Measurements from ENCODE around the gene RPL3.

RPL3 gene

GRCh38 chr22:39306456-39307361 is 12.7 kb downstream of the RPL3 start:
- Histone ChIP-seq H3K4me3 (ENCODE audit: low read length) (no peak overlapping the region), H3K9me3 (ENCODE audit: control insufficient read depth, insufficient read depth, low read length) (no peaks in the 10 kb centered on the region), H3K9me2 (replicated peaks; ENCODE audit: control insufficient read depth, low read length) (no peaks in the 10 kb centered on the region), H3K27ac (ENCODE audit: low read depth, low read length) (no peak overlapping the region), H3K27me3 (ENCODE audit: control insufficient read depth, low read length) (no peaks in the 10 kb centered on the region), H3K36me3 (ENCODE audit: control insufficient read depth, low read length) (peaks cover 6% of the 10 kb centered on the region), H4K20me1 (ENCODE audit: control insufficient read depth, insufficient read depth, low read depth, low read length) (no peaks in the 10 kb centered on the region), H3K4me1 (ENCODE audit: control insufficient read depth, low read length) (peaks cover 61% of the 10 kb centered on the region), H3K4me2 (ENCODE audit: low read length) (no peak overlapping the region; the same call in 1 of the 2 replicates), H3K79me2 (ENCODE audit: control insufficient read depth, low read length) (no peaks in the 10 kb centered on the region), H3F3A (ENCODE audit: control insufficient read depth, insufficient read depth) (peaks cover 18% of the 10 kb centered on the region)
- TF ChIP-seq, protein P1, sequence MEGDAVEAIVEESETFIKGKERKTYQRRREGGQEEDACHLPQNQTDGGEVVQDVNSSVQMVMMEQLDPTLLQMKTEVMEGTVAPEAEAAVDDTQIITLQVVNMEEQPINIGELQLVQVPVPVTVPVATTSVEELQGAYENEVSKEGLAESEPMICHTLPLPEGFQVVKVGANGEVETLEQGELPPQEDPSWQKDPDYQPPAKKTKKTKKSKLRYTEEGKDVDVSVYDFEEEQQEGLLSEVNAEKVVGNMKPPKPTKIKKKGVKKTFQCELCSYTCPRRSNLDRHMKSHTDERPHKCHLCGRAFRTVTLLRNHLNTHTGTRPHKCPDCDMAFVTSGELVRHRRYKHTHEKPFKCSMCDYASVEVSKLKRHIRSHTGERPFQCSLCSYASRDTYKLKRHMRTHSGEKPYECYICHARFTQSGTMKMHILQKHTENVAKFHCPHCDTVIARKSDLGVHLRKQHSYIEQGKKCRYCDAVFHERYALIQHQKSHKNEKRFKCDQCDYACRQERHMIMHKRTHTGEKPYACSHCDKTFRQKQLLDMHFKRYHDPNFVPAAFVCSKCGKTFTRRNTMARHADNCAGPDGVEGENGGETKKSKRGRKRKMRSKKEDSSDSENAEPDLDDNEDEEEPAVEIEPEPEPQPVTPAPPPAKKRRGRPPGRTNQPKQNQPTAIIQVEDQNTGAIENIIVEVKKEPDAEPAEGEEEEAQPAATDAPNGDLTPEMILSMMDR (IDR thresholded peaks at IDR 0.05; ENCODE audit: low read depth, low read length, poor library complexity, severe bottlenecking): peak; percentile 81
- TF ChIP-seq EZH2phosphoT487 (IDR thresholded peaks at IDR 0.05; ENCODE audit: borderline replicate concordance, low read length): no peak

GRCh38 chr22:39303892-39304671 is 15.3 kb downstream of the RPL3 start:
- H3K27ac ChIP-seq (ENCODE audit: low read depth, low read length): no peak overlapping the region
- H3K36me3 ChIP-seq (ENCODE audit: control insufficient read depth, low read length): no peaks in the 10 kb centered on the region
- H4K20me1 ChIP-seq (ENCODE audit: control insufficient read depth, insufficient read depth, low read depth, low read length): no peaks in the 10 kb centered on the region; the same call in 1 of the 2 replicates

GRCh38 chr22:39303358-39303757 is 16.1 kb downstream of the RPL3 start:
- Histone ChIP-seq H3F3A (ENCODE audit: control insufficient read depth, insufficient read depth) (peaks cover 11% of the 10 kb centered on the region), H3K27ac (ENCODE audit: low read depth, low read length) (no peak overlapping the region), H3K4me1 (ENCODE audit: control insufficient read depth, low read length) (peaks cover 59% of the 10 kb centered on the region), H3K4me3 (ENCODE audit: low read length) (no peak overlapping the region), H3K36me3 (ENCODE audit: control insufficient read depth, low read length) (no peaks in the 10 kb centered on the region), H3K79me2 (ENCODE audit: control insufficient read depth, low read length) (no peaks in the 10 kb centered on the region), H3K27me3 (ENCODE audit: control insufficient read depth, low read length) (no peaks in the 10 kb centered on the region), H4K20me1 (ENCODE audit: control insufficient read depth, insufficient read depth, low read depth, low read length) (no peaks in the 10 kb centered on the region; the same call in 1 of the 2 replicates), H3K9me2 (replicated peaks; ENCODE audit: control insufficient read depth, low read length) (no peaks in the 10 kb centered on the region), H3K4me2 (ENCODE audit: low read length) (no peak overlapping the region), H3K9me3 (ENCODE audit: control insufficient read depth, insufficient read depth, low read length) (no peaks in the 10 kb centered on the region)
- no peak for TF ChIP-seq EZH2phosphoT487 (IDR thresholded peaks at IDR 0.05; ENCODE audit: borderline replicate concordance, low read length)
- TF ChIP-seq, protein P1 (IDR thresholded peaks at IDR 0.05; ENCODE audit: low read depth, low read length, poor library complexity, severe bottlenecking): no peak

More at GRCh38 chr22:39303892-39304671, 15.3 kb downstream of the RPL3 start:
- Histone ChIP-seq H3K9me3 (ENCODE audit: control insufficient read depth, insufficient read depth, low read length) (no peaks in the 10 kb centered on the region), H3K4me1 (ENCODE audit: control insufficient read depth, low read length) (peaks cover 61% of the 10 kb centered on the region), H3K4me3 (ENCODE audit: low read length) (no peak overlapping the region), H3K27me3 (ENCODE audit: control insufficient read depth, low read length) (no peaks in the 10 kb centered on the region), H3K9me2 (replicated peaks; ENCODE audit: control insufficient read depth, low read length) (no peaks in the 10 kb centered on the region), H3K79me2 (ENCODE audit: control insufficient read depth, low read length) (no peaks in the 10 kb centered on the region), H3K4me2 (ENCODE audit: low read length) (no peak overlapping the region), H3F3A (ENCODE audit: control insufficient read depth, insufficient read depth) (peaks cover 9% of the 10 kb centered on the region; the same call in 1 of the 2 replicates)
- TF ChIP-seq, protein P1 (IDR thresholded peaks at IDR 0.05; ENCODE audit: low read depth, low read length, poor library complexity, severe bottlenecking): no peak
- no peak for TF ChIP-seq EZH2phosphoT487 (IDR thresholded peaks at IDR 0.05; ENCODE audit: borderline replicate concordance, low read length)

Data from DOHH2 (cell line).